ENCODE results near the gene LDB2. TPM values are rescaled to one million over a fixed set of nuclear protein-coding genes. Genes with fewer than 3 reads are reported as not detected.
"Not testable (repeated sequence)": the region's sequence is repeated elsewhere in the genome, so short reads cannot be mapped to it uniquely, and the experiment has no call there.

LDB2 gene
- total RNA-seq, 3 donors from 2014 or later: 34.5 to 68.8 (median 36.5) TPM

- DNase-seq (ENCODE audit: low spot score in 2 of 2): no peak
- Histone ChIP-seq H3K27me3 (no peaks in the 10 kb centered on the region), H3K9me3 (peaks cover 0 to 4% of the 10 kb centered on the region in 2 donors), H3K27ac (no peak overlapping the region), H3K4me3 (no peak overlapping the region), H3K36me3 (no peaks in the 10 kb centered on the region), H3K4me1 (no peaks in the 10 kb centered on the region)
- TF ChIP-seq POLR2A (IDR thresholded peaks at IDR 0.05): no peak
- no peak for TF ChIP-seq POLR2AphosphoS5 (IDR thresholded peaks at IDR 0.05)
- TF ChIP-seq CTCF (IDR thresholded peaks at IDR 0.05): no peak
- intact Hi-C loops (cut with DNase I; ENCODE audit: low total_unique reads): no loop called here
These were observed 262.1 kb downstream of the LDB2 start for GRCh38 chr4:16636304-16636703.

DNA sequence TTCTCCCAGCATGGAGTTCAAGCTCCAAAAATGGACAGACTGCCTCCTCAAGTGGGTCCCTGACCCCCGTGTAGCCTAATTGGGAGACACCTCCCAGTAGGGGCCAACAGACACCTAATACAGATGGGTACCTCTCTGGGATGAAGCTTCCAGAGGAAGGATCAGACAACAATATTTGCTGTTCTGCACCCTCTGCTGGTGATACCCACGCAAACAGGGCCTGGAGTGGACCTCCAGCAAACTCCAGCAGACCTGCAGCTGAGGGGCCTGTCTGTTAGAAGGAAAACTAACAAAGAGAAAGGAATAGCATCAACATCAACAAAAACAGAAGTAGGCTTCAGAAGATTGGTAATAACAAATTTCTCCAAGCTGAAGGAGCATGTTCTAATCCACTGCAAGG lies 269.2 kb downstream of the LDB2 start:
- H3K27me3 ChIP-seq; intact Hi-C loops (cut with DNase I; ENCODE audit: low total_unique reads); H3K9me3 ChIP-seq; H3K4me3 ChIP-seq; DNase-seq (ENCODE audit: low spot score in 2 of 2); H3K36me3 ChIP-seq; H3K4me1 ChIP-seq: not testable (repeated sequence)
- H3K27ac ChIP-seq: peak overlapping the region in 1 of 2 donors; percentile 48

GRCh38 chr4:16628835-16629234 lies 269.6 kb downstream of the LDB2 start:
- H3K27me3 ChIP-seq; intact Hi-C loops (cut with DNase I; ENCODE audit: low total_unique reads): not testable (repeated sequence)
- peak overlapping the region in 1 of 2 donors; percentile 48 for H3K27ac ChIP-seq

GRCh38 chr4:16627999-16628398 lies 270.4 kb downstream of the LDB2 start:
- no peaks in the 10 kb centered on the region for H3K9me3 ChIP-seq
- H3K27me3 ChIP-seq: no peaks in the 10 kb centered on the region
- no peaks in the 10 kb centered on the region for H3K4me1 ChIP-seq
- H3K27ac ChIP-seq: peak overlapping the region; percentile 42 to 71
- no peaks in the 10 kb centered on the region for H3K36me3 ChIP-seq
- intact Hi-C loops (cut with DNase I; ENCODE audit: low total_unique reads): no loop called here
- TF ChIP-seq CTCF (IDR thresholded peaks at IDR 0.05) (no peak), POLR2AphosphoS5 (IDR thresholded peaks at IDR 0.05) (peak in 1 of 3 donors; percentile 19)
- DNase-seq (ENCODE audit: low spot score in 2 of 2): no peak
- no peak overlapping the region for H3K4me3 ChIP-seq

More at GRCh38 chr4:16628835-16629234, 269.6 kb downstream of the LDB2 start:
- not testable (repeated sequence) for H3K4me3 ChIP-seq; H3K4me1 ChIP-seq; H3K36me3 ChIP-seq; DNase-seq (ENCODE audit: low spot score in 2 of 2); H3K9me3 ChIP-seq

DNA sequence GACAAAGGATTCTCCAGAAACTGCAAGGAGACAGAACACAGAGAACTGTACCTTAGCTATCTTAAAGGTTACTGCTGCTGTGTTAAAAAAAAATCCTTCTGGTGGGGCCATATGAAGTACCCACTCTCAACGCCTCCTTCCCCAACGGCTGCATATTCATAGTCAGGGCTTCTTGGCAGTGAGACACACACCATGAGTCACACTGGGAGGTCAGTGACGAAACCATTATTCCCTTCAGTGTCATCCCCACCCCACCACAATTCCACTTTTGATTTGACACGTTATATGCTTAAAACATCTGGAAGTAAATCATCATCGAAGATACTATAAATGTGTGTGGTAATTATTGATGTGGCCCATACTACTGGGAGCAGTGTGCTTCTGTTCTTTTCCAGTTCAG lies 271.5 kb downstream of the LDB2 start:
- no peak for DNase-seq (ENCODE audit: low spot score in 2 of 2)
- Histone ChIP-seq H3K36me3 (no peaks in the 10 kb centered on the region), H3K4me3 (no peak overlapping the region), H3K4me1 (no peaks in the 10 kb centered on the region), H3K9me3 (no peaks in the 10 kb centered on the region), H3K27me3 (no peaks in the 10 kb centered on the region), H3K27ac (peak overlapping the region; percentile 42 to 71)
- intact Hi-C loops (cut with DNase I; ENCODE audit: low total_unique reads): no loop called here
- TF ChIP-seq POLR2AphosphoS5 (IDR thresholded peaks at IDR 0.05) (no peak), POLR2A (IDR thresholded peaks at IDR 0.05) (no peak), CTCF (IDR thresholded peaks at IDR 0.05) (no peak)

GRCh38 chr4:16622826-16623225 lies 275.6 kb downstream of the LDB2 start:
- Histone ChIP-seq H3K36me3 (no peaks in the 10 kb centered on the region), H3K9me3 (no peaks in the 10 kb centered on the region), H3K4me1 (no peaks in the 10 kb centered on the region), H3K4me3 (no peak overlapping the region), H3K27ac (no peak overlapping the region), H3K27me3 (no peaks in the 10 kb centered on the region)
- TF ChIP-seq CTCF (IDR thresholded peaks at IDR 0.05): no peak
- TF ChIP-seq POLR2AphosphoS5 (IDR thresholded peaks at IDR 0.05): no peak
- no peak for TF ChIP-seq POLR2A (IDR thresholded peaks at IDR 0.05)
- DNase-seq (ENCODE audit: low spot score in 2 of 2): no peak
- intact Hi-C loops (cut with DNase I; ENCODE audit: low total_unique reads): loop anchor here (2.0 kb wide), 1 partner anchor 28 kb away; no protein-coding TSS in a partner anchor

Data from breast epithelium (tissue), 4 donors.